Measurements from ENCODE around the gene EPRS1.

Gene EPRS1

GRCh38 chr1:220028346-220028895 is 17.9 kb downstream of the EPRS1 start (continued):
- TF ChIP-seq ZBTB49 (tag by site-specific recombination; IDR thresholded peaks at IDR 0.05; ENCODE audit: low read depth), result no peak

- TF ChIP-seq ZNF585B (tag by site-specific recombination; IDR thresholded peaks at IDR 0.05) (no peak), PBX3 (CRISPR knock-in tag; IDR thresholded peaks at IDR 0.05) (no peak), ZNF488 (tag by site-specific recombination; IDR thresholded peaks at IDR 0.05) (no peak), BCL11A (tag by site-specific recombination; IDR thresholded peaks at IDR 0.05; ENCODE audit: low read depth) (no peak), ZNF639 (tag by site-specific recombination; IDR thresholded peaks at IDR 0.05) (no peak), SP2 (tag by site-specific recombination; IDR thresholded peaks at IDR 0.05) (no peak), TCF7L2 (IDR thresholded peaks at IDR 0.05; ENCODE audit: borderline replicate concordance, low read depth, low read length) (no peak), ZNF37A (tag by site-specific recombination; IDR thresholded peaks at IDR 0.05) (no peak), GLI2 (tag by site-specific recombination; IDR thresholded peaks at IDR 0.05; ENCODE audit: borderline replicate concordance, low read depth) (no peak), ZNF449 (tag by site-specific recombination; IDR thresholded peaks at IDR 0.05) (no peak)
- CTCF ChIA-PET, result interaction anchor here (0.6 to 1.2 kb wide), 2 partner anchors 10 to 572 kb away, joined by 4 to 6 read pairs; no protein-coding TSS in a partner anchor
- Histone ChIP-seq H3K27ac (ENCODE audit: extremely low read depth, low read depth, low read length) (no peak overlapping the region), H3K36me3 (ENCODE audit: control insufficient read depth in 2 of 2, insufficient read depth in 1 of 2, low read length in 2 of 2) (peaks cover 36 to 71% of the 10 kb centered on the region in 2 experiments), H3K4me3 (ENCODE audit: low read depth, low read length) (no peak overlapping the region), H3K9me3 (ENCODE audit: control insufficient read depth, insufficient read depth, low read depth, low read length) (no peaks in the 10 kb centered on the region), H3K4me1 (ENCODE audit: control insufficient read depth, insufficient read depth, low read length) (no peaks in the 10 kb centered on the region; the same call in 1 of the 2 replicates)
- POLR2A ChIA-PET, result no interaction called here
Observed at GRCh38 chr1:220019071-220019470, 27.2 kb downstream of the EPRS1 start.

- ChIA-PET POLR2A (interaction anchor here (0.7 kb wide), 1 partner anchor 686 kb away, joined by 3 read pairs; no protein-coding TSS in a partner anchor), CTCF (interaction anchor here (0.6 kb wide), 1 partner anchor 18 kb away, joined by 4 read pairs; no protein-coding TSS in a partner anchor)
- TF ChIP-seq WT1 (tag by site-specific recombination; IDR thresholded peaks at IDR 0.05) (no peak), ZNF544 (tag by site-specific recombination; IDR thresholded peaks at IDR 0.05) (no peak), ZSCAN18 (tag by site-specific recombination; IDR thresholded peaks at IDR 0.05) (no peak), ZNF626 (tag by site-specific recombination; IDR thresholded peaks at IDR 0.05) (no peak), ZNF214 (tag by site-specific recombination; IDR thresholded peaks at IDR 0.05; ENCODE audit: borderline replicate concordance) (no peak), ZNF701 (tag by site-specific recombination; IDR thresholded peaks at IDR 0.05) (no peak)
- H3K9me3 ChIP-seq (ENCODE audit: control insufficient read depth, insufficient read depth, low read depth, low read length), result no peaks in the 10 kb centered on the region
- H3K36me3 ChIP-seq (ENCODE audit: control insufficient read depth in 2 of 2, insufficient read depth in 1 of 2, low read length in 2 of 2), result peaks cover 24 to 52% of the 10 kb centered on the region in 2 experiments
- no peaks in the 10 kb centered on the region; the same call in 1 of the 2 replicates for H3K4me1 ChIP-seq (ENCODE audit: control insufficient read depth, insufficient read depth, low read length)
- H3K4me3 ChIP-seq (ENCODE audit: low read depth, low read length), result no peak overlapping the region
- H3K27ac ChIP-seq (ENCODE audit: extremely low read depth, low read depth, low read length), result no peak overlapping the region
Observed at GRCh38 chr1:220013497-220013896, 32.8 kb downstream of the EPRS1 start.
